WTC11 (cell line): ENCODE measurements around the gene FAM167B.
"Not testable (repeated sequence)": the region's sequence is repeated elsewhere in the genome, so short reads cannot be mapped to it uniquely, and the experiment has no call there.

Experiments
- ARID4B ChIP-seq: sonication (generic); formaldehyde crosslinking; IDR thresholded peaks from 2 replicates; pipeline ENCODE4 v1.8.0; 2023; ENCODE audit warnings: missing genetic modification reagents, mild to moderate bottlenecking, borderline replicate concordance
- NR3C1 ChIP-seq: sonication (generic); formaldehyde crosslinking; conservative IDR thresholded peaks from 2 replicates; pipeline ENCODE4 v1.8.1; 2023; ENCODE audit warnings: low read depth, mild to moderate bottlenecking, missing genetic modification reagents
- TEAD4 ChIP-seq: sonication (generic); formaldehyde crosslinking; IDR thresholded peaks from 2 replicates; pipeline ENCODE4 v1.8.0; 2022; ENCODE audit warnings: mild to moderate bottlenecking, missing genetic modification reagents
- TF ChIP-seq, protein P1 (sequence below): fragments of 200-600 bp; IDR thresholded peaks from 2 replicates; pipeline ENCODE4 v1.8.0; 2022; ENCODE audit warnings: antibody characterized with exemption
- TF ChIP-seq, protein P2 (sequence below): sonication (generic); formaldehyde crosslinking; IDR thresholded peaks from 2 replicates; pipeline ENCODE4 v1.8.1; 2022; ENCODE audit warnings: low read depth, missing genetic modification reagents, borderline replicate concordance

DNA sequence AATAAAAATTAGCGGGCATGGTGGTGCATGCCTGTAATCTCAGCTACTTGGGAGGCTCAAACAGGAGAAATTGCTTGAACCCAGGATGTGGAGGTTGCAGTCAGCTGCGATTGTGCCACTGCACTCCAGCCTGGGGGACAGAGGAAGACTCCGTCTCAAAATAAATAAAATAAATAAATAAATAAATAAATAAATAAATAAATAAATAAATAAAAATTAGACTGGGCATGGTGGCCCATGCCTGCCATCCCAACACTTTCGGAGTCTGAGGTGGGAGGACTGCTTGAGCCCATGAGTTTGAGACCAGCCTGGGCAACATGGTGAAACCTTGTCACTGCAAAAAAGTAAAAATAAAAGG is 16.2 kb downstream of the FAM167B start:
- TF ChIP-seq, protein P1, sequence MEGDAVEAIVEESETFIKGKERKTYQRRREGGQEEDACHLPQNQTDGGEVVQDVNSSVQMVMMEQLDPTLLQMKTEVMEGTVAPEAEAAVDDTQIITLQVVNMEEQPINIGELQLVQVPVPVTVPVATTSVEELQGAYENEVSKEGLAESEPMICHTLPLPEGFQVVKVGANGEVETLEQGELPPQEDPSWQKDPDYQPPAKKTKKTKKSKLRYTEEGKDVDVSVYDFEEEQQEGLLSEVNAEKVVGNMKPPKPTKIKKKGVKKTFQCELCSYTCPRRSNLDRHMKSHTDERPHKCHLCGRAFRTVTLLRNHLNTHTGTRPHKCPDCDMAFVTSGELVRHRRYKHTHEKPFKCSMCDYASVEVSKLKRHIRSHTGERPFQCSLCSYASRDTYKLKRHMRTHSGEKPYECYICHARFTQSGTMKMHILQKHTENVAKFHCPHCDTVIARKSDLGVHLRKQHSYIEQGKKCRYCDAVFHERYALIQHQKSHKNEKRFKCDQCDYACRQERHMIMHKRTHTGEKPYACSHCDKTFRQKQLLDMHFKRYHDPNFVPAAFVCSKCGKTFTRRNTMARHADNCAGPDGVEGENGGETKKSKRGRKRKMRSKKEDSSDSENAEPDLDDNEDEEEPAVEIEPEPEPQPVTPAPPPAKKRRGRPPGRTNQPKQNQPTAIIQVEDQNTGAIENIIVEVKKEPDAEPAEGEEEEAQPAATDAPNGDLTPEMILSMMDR: not testable (repeated sequence)
- TF ChIP-seq TEAD4, NR3C1, ARID4B (CRISPR knock-in tag): not testable (repeated sequence)
- TF ChIP-seq, protein P2, sequence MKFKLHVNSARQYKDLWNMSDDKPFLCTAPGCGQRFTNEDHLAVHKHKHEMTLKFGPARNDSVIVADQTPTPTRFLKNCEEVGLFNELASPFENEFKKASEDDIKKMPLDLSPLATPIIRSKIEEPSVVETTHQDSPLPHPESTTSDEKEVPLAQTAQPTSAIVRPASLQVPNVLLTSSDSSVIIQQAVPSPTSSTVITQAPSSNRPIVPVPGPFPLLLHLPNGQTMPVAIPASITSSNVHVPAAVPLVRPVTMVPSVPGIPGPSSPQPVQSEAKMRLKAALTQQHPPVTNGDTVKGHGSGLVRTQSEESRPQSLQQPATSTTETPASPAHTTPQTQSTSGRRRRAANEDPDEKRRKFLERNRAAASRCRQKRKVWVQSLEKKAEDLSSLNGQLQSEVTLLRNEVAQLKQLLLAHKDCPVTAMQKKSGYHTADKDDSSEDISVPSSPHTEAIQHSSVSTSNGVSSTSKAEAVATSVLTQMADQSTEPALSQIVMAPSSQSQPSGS: not testable (repeated sequence)
